ENCODE results near the gene POLR1A. TPM values are rescaled to one million over a fixed set of nuclear protein-coding genes. Genes with fewer than 3 reads are reported as not detected.
"Not testable (repeated sequence)": the region's sequence is repeated elsewhere in the genome, so short reads cannot be mapped to it uniquely, and the experiment has no call there.

Gene POLR1A
- polyA plus RNA-seq, 1 donor, result 14.6 TPM

- DNase-seq (ENCODE audit: low read depth), result no peak
Measured at GRCh38 chr2:85999061-85999831, 106.4 kb downstream of the POLR1A start.

- DNase-seq (ENCODE audit: low read depth), result no peak
Measured at GRCh38 chr2:85998071-85998991, 107.4 kb downstream of the POLR1A start.

DNA sequence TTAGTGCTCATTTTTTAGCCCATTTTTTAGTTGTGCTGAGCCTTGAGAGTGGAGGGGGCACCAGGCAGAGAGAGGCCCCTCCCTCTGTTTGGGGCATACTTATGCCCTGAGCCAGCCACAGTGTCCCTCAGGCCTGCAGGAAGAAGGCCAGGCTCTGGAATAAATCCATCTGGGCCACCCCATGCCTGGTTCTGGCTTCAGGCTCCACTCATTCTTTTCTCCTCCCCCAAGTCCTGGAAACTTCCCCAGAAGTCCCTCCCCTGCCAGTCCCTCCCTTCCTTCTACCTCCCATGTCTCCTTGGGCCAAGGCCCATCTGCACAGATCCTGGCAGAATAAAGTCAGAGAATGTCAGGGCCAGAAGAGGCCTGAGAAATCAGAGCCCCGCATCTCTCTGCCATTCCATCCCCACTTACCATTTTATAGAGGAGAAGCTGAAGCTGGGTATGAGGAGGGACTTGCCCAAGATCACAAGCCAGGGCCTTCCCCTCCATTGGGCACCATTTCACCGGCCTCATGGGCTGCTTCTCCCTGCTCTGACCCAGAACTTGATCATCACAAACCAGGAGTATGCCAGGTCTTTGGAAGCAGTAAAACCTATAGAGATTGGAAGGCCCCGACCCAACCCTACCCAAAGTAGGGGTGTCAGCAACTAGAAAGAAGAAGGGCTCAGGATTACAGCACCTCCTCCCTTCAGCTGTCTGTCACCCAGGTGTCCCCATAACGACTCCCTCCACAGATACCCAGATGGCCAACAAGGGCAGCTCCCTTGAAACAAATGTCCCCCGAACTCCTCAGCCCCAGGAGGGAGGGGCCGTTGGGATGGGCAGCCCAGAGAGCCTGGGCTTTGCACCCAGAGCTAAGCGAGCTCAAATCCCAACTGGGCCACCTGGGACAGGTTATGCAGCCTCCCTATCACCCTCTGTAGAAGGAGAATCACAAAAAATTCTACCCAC lies 108.4 kb downstream of the POLR1A start:
- no peak for DNase-seq (ENCODE audit: low read depth)

GRCh38 chr2:85996591-85996990 lies 109.1 kb downstream of the POLR1A start:
- DNase-seq (ENCODE audit: low read depth), result no peak

GRCh38 chr2:85995648-85996529 lies 109.8 kb downstream of the POLR1A start:
- no peak for DNase-seq (ENCODE audit: low read depth)

DNA sequence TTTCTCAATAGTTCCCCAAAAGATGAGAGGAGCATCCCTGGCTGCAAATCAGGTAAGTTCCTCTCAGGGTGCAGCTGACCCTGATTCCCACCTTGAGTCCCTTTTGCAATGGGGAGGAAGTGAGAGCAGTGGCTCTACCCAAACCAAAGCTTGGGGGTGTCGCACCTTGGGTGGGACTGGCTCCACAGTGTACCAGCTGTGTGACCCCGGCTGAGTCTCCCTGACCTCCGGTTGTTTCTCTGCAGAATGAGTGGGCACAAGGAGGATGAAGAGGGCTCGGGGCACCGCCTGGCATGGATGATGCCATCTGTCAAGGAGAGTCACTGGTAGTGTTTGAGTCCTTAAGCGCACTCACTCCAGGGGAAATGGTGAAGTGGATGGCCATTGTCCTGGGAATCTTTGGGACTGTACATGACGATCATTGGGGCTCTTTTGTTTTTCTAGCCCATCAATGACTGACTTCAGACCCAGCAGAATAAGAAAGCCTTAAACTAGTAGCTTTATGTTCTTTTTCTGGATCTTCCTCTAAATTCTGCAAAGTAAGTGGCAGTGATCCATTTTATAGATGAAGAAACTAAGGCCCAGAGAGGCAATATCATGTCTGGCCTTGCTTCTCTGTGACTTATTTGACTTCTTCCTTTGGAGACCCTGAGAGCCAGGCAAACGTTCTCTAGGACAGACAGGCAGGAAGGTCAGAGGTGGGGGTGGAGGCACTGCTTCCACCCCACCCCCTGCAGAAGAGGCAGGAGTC lies 110.6 kb downstream of the POLR1A start:
- no peak for DNase-seq (ENCODE audit: low read depth)

DNA sequence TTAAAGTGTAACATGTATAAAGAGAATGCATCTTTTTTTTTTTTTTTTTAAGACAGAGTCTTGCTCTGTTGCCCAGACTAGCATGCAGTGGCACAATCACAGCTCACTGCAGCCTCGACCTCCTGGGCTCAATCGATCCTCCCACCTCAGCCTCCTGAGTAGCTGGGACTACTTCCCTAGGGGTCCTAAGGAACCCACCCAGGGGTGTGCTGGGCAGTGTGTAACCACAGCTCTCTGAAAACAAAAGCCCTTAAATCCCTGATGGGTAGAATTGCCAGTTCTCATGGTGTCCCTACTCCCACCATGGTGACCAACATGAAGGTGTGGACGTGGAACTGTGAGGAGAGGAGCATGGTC lies 111.3 kb downstream of the POLR1A start:
- DNase-seq (ENCODE audit: low read depth), result no peak

DNA sequence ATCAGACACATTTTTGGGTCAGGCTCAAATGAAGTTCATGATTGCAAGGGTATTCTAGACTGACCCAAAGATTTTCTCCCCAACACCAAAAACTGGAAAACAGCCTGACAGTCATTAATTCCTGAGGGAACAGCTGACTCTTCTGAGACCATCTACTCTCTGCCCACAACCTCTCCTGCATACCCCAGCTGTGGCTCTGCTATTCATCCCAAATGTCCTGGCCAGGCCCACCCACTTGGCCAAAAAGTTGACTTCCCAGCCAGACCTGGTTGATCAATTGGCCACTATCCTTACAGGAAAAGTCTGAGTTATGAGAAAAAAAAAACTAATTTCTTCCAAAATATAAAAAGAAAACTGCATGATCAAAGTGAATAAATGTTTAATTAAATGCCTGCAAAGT lies 113.1 kb downstream of the POLR1A start:
- DNase-seq (ENCODE audit: low read depth), result no peak

DNA sequence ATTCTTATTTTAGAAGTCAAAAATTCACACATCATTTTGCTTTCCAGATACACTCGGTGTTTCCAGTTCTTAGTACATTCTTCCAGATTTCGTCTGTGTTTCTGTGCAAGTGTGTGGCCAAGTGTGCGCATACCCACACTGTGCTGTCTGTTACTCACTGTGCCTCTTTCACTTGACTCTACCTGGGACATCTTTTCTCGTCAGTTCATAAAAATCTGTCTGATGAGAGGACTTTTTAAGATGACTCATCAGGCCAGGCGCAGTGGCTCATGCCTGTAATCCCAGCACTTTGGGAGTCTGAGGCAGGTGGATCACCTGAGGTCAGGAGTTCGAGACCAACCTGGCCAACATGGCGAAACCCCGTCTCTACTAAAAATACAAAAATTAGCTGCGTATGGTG lies 113.6 kb downstream of the POLR1A start:
- DNase-seq (ENCODE audit: low read depth), result not testable (repeated sequence)

DNA sequence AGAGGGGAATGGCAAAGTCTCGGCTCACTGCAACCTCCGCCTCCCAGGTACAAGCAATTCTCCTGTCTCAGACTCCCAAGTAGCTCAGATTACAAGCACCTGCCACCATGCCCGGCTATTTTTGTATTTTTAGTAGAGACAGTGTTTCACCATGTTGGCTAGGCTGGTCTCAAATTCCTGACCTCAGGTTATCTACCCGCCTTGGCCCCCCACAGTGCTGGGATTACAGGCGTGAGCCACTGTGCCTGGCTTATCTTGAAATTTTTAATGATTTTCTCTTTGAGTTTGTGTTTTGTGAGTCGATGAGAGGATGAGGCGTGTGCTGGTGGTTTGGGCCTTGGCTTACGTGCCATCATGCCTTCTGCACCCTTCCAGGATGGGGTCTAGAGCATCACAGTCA lies 115.6 kb downstream of the POLR1A start:
- DNase-seq (ENCODE audit: low read depth), result no peak

- no peak for DNase-seq (ENCODE audit: low read depth)
Measured at GRCh38 chr2:85989288-85989865, 116.3 kb downstream of the POLR1A start.

GRCh38 chr2:85988914-85989270 lies 116.8 kb downstream of the POLR1A start:
- DNase-seq (ENCODE audit: low read depth), result no peak

- DNase-seq (ENCODE audit: low read depth), result peak; percentile 83
Measured at GRCh38 chr2:85988175-85988913, 117.3 kb downstream of the POLR1A start.

DNA sequence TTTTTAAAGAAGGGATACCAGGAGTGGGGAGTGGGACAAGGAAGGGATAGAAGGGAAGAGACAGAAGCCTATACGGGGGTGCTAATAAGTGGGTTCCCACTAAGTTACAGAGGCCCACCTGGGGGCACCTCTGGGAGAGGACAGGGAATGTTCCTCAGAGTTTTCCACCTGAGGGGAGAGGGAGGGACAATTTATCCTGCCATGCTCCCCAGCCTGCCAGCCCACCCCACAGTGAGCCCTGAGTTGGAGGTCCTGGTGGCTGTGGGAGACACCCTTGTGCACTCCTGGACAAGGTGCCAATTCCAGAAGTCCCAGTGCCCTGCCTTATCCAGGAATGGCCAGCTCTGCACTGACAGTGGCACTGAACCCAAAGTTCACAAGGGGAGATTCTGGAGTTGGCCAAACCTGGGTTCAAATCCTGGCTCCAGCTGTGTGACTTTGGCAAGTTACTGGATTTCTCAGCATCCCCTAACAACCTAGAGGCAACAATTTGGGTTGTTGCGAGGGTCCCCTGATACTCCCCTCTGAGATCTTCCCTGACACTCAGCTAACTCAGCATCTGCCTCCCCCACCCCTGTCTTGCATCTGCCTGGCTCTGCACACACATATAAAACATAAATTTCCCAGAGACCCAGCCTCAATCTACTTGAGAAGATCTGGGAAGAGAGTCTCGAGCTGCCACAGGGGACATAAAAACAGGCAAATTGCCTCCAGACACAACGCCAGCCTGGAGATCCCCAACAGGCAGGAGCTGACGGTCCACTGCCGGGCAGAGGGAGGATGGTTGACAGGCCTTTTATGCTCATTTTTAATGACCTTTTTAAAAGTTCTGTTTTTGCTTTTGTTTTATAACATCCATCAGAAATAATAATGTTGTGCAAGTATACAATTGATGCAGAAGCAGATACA lies 118.2 kb downstream of the POLR1A start:
- no peak for DNase-seq (ENCODE audit: low read depth)

DNA sequence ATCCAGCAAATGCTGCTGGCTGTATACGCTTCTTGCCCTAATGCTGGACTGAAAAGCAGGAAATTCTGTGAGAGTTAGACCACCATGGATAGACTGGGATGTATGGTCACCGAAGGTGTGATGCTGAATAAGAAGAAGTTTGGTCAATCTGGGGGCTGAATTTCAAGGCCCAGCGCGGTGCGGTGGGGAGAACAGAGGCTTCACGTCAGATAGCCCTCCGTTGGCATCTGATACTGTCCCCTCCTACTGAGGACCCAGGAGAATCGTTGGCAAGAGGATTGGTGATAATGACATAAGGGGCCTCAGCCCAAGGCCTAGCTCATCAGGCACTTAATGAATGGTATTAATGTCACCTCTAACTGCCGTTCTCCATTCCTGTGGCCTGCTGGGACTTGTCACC lies 119.6 kb downstream of the POLR1A start:
- DNase-seq (ENCODE audit: low read depth), result no peak

- DNase-seq (ENCODE audit: low read depth), result no peak
Measured at GRCh38 chr2:85984788-85985187, 120.9 kb downstream of the POLR1A start.

DNA sequence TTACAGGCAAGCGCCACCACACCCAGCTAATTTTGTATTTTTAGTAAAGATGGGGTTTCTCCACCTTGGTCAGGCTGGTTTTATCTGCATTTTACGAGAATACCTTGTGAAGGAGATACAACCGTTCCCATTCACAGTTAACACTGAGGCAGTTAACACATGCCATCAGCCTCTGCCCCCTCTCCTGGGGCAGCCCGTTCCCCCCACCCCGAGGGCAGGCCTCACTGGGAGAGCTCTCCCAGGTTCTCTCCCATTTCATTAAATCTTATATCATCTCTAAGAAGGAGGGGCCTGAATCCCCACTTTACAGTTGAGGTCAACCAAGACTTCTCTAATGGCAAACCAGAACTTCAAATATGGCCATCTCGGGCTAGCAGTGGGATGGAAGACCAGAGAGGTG lies 121.9 kb downstream of the POLR1A start:
- no peak for DNase-seq (ENCODE audit: low read depth)

Data from forelimb muscle (tissue), 1 donor.